Chondrocyte (in vitro differentiated cells): ENCODE measurements around the gene ANKRD11. TPM values are rescaled to one million over a fixed set of nuclear protein-coding genes. Genes with fewer than 3 reads are reported as not detected.

Source experiments
- DNase-seq: peaks from one replicate; pipeline ENCODE4 v3.0.0; 2021; ENCODE audit warnings: mixed read lengths, low spot score
- H3K27ac Mint-ChIP-seq: one replicate; pipeline ENCODE4 v1.8.0; 2021; ENCODE audit warnings: mild to moderate bottlenecking, moderate library complexity, mixed read lengths; ENCODE audit not compliant: unreplicated experiment
- H3K27me3 Mint-ChIP-seq: 2 replicates; pipeline ENCODE4 v1.8.0; 2021; ENCODE audit warnings: low read depth, mixed read lengths
- H3K36me3 Mint-ChIP-seq: 2 replicates; pipeline ENCODE4 v1.8.0; 2021; ENCODE audit warnings: low read depth, mixed read lengths
- H3K4me1 Mint-ChIP-seq: 2 replicates; pipeline ENCODE4 v1.8.0; 2021; ENCODE audit warnings: low read depth, mild to moderate bottlenecking, mixed read lengths
- H3K4me3 Mint-ChIP-seq: one replicate; pipeline ENCODE4 v1.8.0; 2021; ENCODE audit warnings: mild to moderate bottlenecking, moderate library complexity, mixed read lengths; ENCODE audit not compliant: unreplicated experiment
- H3K9me3 Mint-ChIP-seq: 2 replicates; pipeline ENCODE4 v1.8.0; 2021; ENCODE audit warnings: low read depth, mixed read lengths
- total RNA-seq: library from RNA; stranded (reverse); gene quantifications from 3 replicates; pipeline ENCODE4 v1.2.1, GENCODE V29; 2021
- TF ChIP-seq, protein P1 (sequence below): fragments of 200-600 bp; sonication (generic); IDR thresholded peaks from 2 replicates; pipeline ENCODE4 v1.5.0; 2021; ENCODE audit warnings: antibody characterized with exemption, mild to moderate bottlenecking, moderate library complexity

ANKRD11 gene
- total RNA-seq, 1 donor from 2014 or later = 180 TPM

DNA sequence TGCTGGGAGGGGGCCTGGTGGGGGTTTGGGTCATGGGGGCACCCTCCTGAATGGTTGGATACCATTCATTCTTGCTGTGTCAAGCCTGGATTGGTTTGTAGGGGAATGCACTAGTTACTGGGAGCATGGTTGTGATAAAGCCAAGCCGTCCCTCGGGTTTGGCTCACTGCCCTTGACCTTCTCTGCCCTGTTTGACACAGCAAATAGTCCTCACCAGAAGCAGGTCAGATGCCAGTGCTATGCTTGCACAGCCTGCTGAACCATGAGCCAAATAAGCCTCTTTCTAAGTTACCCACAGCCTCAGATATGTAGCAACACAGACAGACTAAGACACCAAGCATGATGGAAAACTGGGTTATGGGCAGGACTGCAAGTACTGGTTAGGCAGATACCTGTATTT lies 258.3 kb downstream of the ANKRD11 start:
- no peak for DNase-seq
- no peak overlapping the region for H3K27ac Mint-ChIP-seq
- no peaks in the 10 kb centered on the region for H3K4me1 Mint-ChIP-seq
- TF ChIP-seq, protein P1, sequence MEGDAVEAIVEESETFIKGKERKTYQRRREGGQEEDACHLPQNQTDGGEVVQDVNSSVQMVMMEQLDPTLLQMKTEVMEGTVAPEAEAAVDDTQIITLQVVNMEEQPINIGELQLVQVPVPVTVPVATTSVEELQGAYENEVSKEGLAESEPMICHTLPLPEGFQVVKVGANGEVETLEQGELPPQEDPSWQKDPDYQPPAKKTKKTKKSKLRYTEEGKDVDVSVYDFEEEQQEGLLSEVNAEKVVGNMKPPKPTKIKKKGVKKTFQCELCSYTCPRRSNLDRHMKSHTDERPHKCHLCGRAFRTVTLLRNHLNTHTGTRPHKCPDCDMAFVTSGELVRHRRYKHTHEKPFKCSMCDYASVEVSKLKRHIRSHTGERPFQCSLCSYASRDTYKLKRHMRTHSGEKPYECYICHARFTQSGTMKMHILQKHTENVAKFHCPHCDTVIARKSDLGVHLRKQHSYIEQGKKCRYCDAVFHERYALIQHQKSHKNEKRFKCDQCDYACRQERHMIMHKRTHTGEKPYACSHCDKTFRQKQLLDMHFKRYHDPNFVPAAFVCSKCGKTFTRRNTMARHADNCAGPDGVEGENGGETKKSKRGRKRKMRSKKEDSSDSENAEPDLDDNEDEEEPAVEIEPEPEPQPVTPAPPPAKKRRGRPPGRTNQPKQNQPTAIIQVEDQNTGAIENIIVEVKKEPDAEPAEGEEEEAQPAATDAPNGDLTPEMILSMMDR = no peak
- no peaks in the 10 kb centered on the region for H3K27me3 Mint-ChIP-seq
- peaks cover 69% of the 10 kb centered on the region for H3K36me3 Mint-ChIP-seq
- H3K9me3 Mint-ChIP-seq = peaks cover 30% of the 10 kb centered on the region
- H3K4me3 Mint-ChIP-seq = no peak overlapping the region

DNA sequence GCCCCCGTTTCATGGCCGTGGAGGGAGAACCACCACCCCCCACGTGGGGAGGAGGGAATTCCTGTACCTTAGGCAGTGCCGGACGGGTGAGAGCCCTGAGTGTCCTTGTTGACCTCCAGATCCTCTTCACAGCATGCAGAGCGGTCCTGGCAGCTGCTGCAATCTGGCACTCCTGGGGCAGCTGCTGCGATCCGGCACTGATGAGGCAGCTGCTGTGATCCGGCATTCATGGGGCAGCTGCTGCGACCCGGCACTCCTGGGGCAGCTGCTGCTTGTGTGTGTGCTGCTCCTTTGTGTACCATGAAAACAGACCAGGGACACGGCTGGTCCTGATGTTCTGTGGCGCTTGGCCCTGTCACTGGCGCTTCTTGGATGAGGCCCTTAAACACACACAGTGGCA lies 260.1 kb downstream of the ANKRD11 start:
- TF ChIP-seq, protein P1 = no peak
- no peak for DNase-seq
- H3K9me3 Mint-ChIP-seq = peaks cover 43% of the 10 kb centered on the region
- peaks cover 83% of the 10 kb centered on the region for H3K36me3 Mint-ChIP-seq
- H3K27me3 Mint-ChIP-seq = no peaks in the 10 kb centered on the region
- no peaks in the 10 kb centered on the region for H3K4me1 Mint-ChIP-seq
- H3K27ac Mint-ChIP-seq = no peak overlapping the region
- H3K4me3 Mint-ChIP-seq = no peak overlapping the region

DNA sequence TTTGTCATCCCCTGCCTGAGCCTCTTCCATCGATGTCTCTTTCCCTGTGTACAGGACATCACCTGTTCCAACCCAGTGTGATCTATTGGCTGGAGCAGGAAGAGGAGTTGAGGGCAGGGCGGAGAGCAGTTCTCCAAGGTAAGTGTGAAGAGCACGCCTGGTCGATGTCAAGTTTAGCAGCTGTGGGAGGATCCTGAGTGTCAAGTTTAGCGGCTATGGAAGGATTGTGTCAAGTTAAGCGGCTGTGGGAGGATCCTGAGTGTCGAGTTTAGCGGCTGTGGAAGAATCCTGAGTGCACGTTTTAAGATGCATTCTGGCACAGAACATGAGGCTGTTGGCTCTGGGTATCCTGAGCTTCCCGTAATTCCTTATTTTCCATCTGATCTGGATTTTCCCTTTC lies 265.7 kb downstream of the ANKRD11 start:
- Mint-ChIP-seq H3K27me3 (no peaks in the 10 kb centered on the region), H3K36me3 (peaks cover 70% of the 10 kb centered on the region), H3K4me1 (peaks cover 3% of the 10 kb centered on the region), H3K9me3 (peaks cover 34% of the 10 kb centered on the region), H3K27ac (no peak overlapping the region), H3K4me3 (no peak overlapping the region)
- DNase-seq = no peak
- TF ChIP-seq, protein P1 = no peak

DNA sequence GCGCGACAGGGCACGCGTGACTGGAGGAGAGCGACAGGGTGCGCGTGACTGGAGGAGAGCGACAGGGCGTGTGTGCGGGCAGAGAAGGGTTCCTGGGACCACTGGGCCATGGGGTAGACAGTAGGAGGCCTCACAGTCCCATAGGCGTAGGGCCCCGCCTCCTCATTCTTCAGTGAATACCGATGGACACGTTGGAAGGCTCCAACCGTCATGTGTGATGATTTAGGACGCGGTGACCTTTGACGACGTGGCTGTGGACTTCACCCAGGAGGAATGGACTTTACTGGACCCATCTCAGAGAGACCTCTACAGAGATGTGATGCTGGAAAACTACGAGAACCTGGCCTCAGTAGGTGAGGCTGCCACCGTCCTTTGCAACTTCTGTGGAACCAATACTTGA lies 267.4 kb downstream of the ANKRD11 start:
- Mint-ChIP-seq H3K4me1 (peaks cover 13% of the 10 kb centered on the region), H3K27ac (no peak overlapping the region), H3K4me3 (no peak overlapping the region), H3K9me3 (peaks cover 21% of the 10 kb centered on the region), H3K36me3 (peaks cover 56% of the 10 kb centered on the region), H3K27me3 (no peaks in the 10 kb centered on the region)
- no peak for DNase-seq
- TF ChIP-seq, protein P1 = no peak

DNA sequence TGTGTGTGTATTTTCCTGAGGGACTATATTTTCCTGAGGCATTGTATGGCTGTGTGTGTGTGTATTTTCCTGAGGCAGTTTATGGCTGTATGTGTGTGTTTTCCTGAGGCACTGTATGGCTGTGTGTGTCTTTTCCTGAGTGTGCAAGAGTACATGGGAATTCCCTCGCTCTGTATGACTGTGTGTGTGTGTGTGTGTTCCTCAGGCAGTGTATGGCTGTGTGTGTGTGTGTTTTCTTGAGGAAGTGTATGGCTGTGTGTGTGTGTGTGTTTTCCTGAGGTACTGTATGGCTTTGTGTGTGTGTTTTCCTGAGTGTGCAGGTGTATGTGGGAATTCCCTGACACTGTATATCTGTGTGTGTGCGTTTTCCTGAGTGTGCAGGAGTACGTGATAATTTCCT lies 268.8 kb downstream of the ANKRD11 start:
- peaks cover 43% of the 10 kb centered on the region for H3K36me3 Mint-ChIP-seq

More for the DNA sequence above, 268.8 kb downstream of the ANKRD11 start:
- no peak for DNase-seq
- TF ChIP-seq, protein P1 = no peak
- Mint-ChIP-seq H3K27me3 (no peaks in the 10 kb centered on the region), H3K27ac (peak overlapping the region; percentile 9), H3K4me3 (no peak overlapping the region), H3K9me3 (peaks cover 9% of the 10 kb centered on the region), H3K4me1 (peaks cover 17% of the 10 kb centered on the region)
